ENCODE measurements around the gene ABCF2. TPM values are rescaled to one million over a fixed set of nuclear protein-coding genes. Genes with fewer than 3 reads are reported as not detected.

Gene ABCF2
- total and polyA plus RNA-seq, 10 of the 15 experiments (the other 5 are each of a cell fraction or from before 2014, with no cell fraction given), result 29.3 to 76.3 (median 57.1) TPM

DNA sequence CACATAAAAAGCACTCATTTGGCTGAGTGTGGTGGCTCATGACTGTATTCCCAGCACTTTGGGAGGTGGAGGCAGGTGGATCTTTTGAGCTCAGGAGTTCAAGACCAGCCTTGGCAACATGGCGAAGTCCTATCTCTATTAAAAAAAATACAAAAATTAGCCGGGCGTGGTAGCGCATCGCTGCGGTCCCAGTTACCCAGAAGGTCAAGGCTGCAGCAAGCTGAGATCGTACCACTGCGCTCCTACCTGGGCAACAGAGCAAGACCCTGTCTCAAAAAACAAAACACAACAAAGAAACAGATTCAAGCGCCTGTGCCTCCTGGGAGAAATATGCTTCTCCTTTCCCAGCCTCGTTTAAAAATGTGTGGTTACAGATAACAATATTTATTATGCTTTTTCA is 2.2 kb upstream of the ABCF2 start:
- 77% methylated on average over 10 of the region's 10 CpGs for WGBS (ENCODE audit: insufficient coverage, insufficient replicate concordance, low lambda C conversion rate, missing lambda C conversion rate)
- Histone ChIP-seq H3K4me1 (ENCODE audit: control insufficient read depth, insufficient read depth, low read length) (peaks cover 5% of the 10 kb centered on the region; the same call in 1 of the 2 replicates), H2AFZ (ENCODE audit: control insufficient read depth, low read depth, low read length) (no peak overlapping the region), H3K27ac (ENCODE audit: control insufficient read depth, insufficient read depth) (no peak overlapping the region), H3K4me2 (ENCODE audit: control insufficient read depth, insufficient read depth) (no peak overlapping the region), H3K4me3 (no peak overlapping the region), H3K9me3 (replicated peaks; ENCODE audit: control insufficient read depth, insufficient read depth, low read length) (no peaks in the 10 kb centered on the region), H3K36me3 (ENCODE audit: control insufficient read depth in 2 of 2, insufficient read depth in 2 of 2, low read length in 1 of 2) (peaks cover 0 to 7% of the 10 kb centered on the region in 2 experiments; a peak in 2 of 4 replicates), H3K9ac (ENCODE audit: control insufficient read depth, insufficient read depth, low read length) (no peak overlapping the region), H3K79me2 (ENCODE audit: control insufficient read depth, insufficient read depth, low read length) (peaks cover 39% of the 10 kb centered on the region), H3K27me3 (replicated peaks in 1 of 2; ENCODE audit: control insufficient read depth in 2 of 2, insufficient read depth in 2 of 2, low read length in 1 of 2) (no peaks in the 10 kb centered on the region), H4K20me1 (ENCODE audit: control insufficient read depth, insufficient read depth) (no peaks in the 10 kb centered on the region)
- in situ Hi-C loops (cut with MboI), result no loop called here
- no peak for FAIRE-seq
- no peak for DNase-seq (ENCODE audit: low read depth, low spot score)
- POLR2A ChIA-PET, result no interaction called here
- intact Hi-C loops (cut with micrococcal nuclease; ENCODE audit: unreplicated experiment), result loop anchor here (5.0 kb wide), 1 partner anchor 113 kb away; the partner anchor contains the start of gene NUB1
- SMC1A ChIA-PET (ENCODE audit: uncharacterized antibody, unreplicated experiment), result no interaction called here
- BruUV-seq (replicated peaks), result no TSS peak
- CTCF ChIA-PET, result interaction anchor here (0.7 to 5.1 kb wide), 2 partner anchors 8 to 14 kb away, joined by 5 to 56 read pairs; no protein-coding TSS in a partner anchor
- TF ChIP-seq FOXM1 (IDR thresholded peaks at IDR 0.05; ENCODE audit: low read depth, low read length) (no peak), MTA2 (IDR thresholded peaks at IDR 0.05; ENCODE audit: low read depth) (no peak), POLR2AphosphoS2 (IDR thresholded peaks at IDR 0.05; ENCODE audit: low read depth, low read length) (no peak), ZNF217 (IDR thresholded peaks at IDR 0.05) (no peak), CREB1 (IDR thresholded peaks at IDR 0.05; ENCODE audit: low read depth) (no peak)
- TF ChIP-seq, protein P1, sequence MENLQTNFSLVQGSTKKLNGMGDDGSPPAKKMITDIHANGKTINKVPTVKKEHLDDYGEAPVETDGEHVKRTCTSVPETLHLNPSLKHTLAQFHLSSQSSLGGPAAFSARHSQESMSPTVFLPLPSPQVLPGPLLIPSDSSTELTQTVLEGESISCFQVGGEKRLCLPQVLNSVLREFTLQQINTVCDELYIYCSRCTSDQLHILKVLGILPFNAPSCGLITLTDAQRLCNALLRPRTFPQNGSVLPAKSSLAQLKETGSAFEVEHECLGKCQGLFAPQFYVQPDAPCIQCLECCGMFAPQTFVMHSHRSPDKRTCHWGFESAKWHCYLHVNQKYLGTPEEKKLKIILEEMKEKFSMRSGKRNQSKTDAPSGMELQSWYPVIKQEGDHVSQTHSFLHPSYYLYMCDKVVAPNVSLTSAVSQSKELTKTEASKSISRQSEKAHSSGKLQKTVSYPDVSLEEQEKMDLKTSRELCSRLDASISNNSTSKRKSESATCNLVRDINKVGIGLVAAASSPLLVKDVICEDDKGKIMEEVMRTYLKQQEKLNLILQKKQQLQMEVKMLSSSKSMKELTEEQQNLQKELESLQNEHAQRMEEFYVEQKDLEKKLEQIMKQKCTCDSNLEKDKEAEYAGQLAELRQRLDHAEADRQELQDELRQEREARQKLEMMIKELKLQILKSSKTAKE (IDR thresholded peaks at IDR 0.05; ENCODE audit: low read depth, poor library complexity, severe bottlenecking), result no peak
- RAD21 ChIA-PET (ENCODE audit: unreplicated experiment), result no interaction called here
- ATAC-seq, result no peak
